NCI-H2029 treated with DMSO at 0.1 percent for 48 hours (cell line): ENCODE results near the gene ROR1.

Experiments used
- DNase-seq: peaks from one replicate; lab custom pipeline; 2025; lab: John Stamatoyannopoulos, UW

ROR1 gene

GRCh38 chr1:64110924-64111777, 337.3 kb downstream of the ROR1 start:
- DNase-seq: no peak

GRCh38 chr1:64111787-64112186, 338.0 kb downstream of the ROR1 start:
- no peak for DNase-seq

GRCh38 chr1:64112281-64112680, 338.5 kb downstream of the ROR1 start:
- no peak for DNase-seq

- DNase-seq: no peak
Observed at GRCh38 chr1:64114012-64114525, 340.3 kb downstream of the ROR1 start.

- DNase-seq: no peak
Observed at GRCh38 chr1:64116537-64116936, 342.7 kb downstream of the ROR1 start.

- no peak for DNase-seq
Observed at GRCh38 chr1:64117492-64117891, 343.7 kb downstream of the ROR1 start.

- no peak for DNase-seq
Observed at GRCh38 chr1:64121766-64122385, 348.1 kb downstream of the ROR1 start.

GRCh38 chr1:64122588-64122987, 348.8 kb downstream of the ROR1 start:
- DNase-seq: no peak

GRCh38 chr1:64124704-64125440, 351.1 kb downstream of the ROR1 start:
- no peak for DNase-seq

GRCh38 chr1:64126581-64126980, 352.8 kb downstream of the ROR1 start:
- DNase-seq: no peak

GRCh38 chr1:64127297-64127696, 353.5 kb downstream of the ROR1 start:
- DNase-seq: no peak

- no peak for DNase-seq
Observed at GRCh38 chr1:64129701-64130100, 355.9 kb downstream of the ROR1 start.

- DNase-seq: no peak
Observed at GRCh38 chr1:64131155-64131554, 357.3 kb downstream of the ROR1 start.

GRCh38 chr1:64133036-64133435, 359.2 kb downstream of the ROR1 start:
- no peak for DNase-seq

- no peak for DNase-seq
Observed at GRCh38 chr1:64135462-64136223, 361.8 kb downstream of the ROR1 start.

GRCh38 chr1:64136296-64136695, 362.5 kb downstream of the ROR1 start:
- DNase-seq: no peak

- peak; percentile 91 for DNase-seq
Observed at GRCh38 chr1:64136752-64137411, 363.1 kb downstream of the ROR1 start.

- no peak for DNase-seq
Observed at GRCh38 chr1:64137412-64137803, 363.6 kb downstream of the ROR1 start.

GRCh38 chr1:64139877-64140276, 366.1 kb downstream of the ROR1 start:
- DNase-seq: no peak

GRCh38 chr1:64140596-64140995, 366.8 kb downstream of the ROR1 start:
- DNase-seq: no peak

- DNase-seq: no peak
Observed at GRCh38 chr1:64147045-64147724, 373.4 kb downstream of the ROR1 start.
